GM19328 (cell line): ENCODE data around the gene MGAT5B.

ENCODE experiments used
- ATAC-seq: cut with Tn5 transposase; IDR thresholded peaks from one replicate; pipeline ENCODE4 v1.9.1; 2021; ENCODE audit warnings: mild to moderate bottlenecking, moderate library complexity; ENCODE audit not compliant: unreplicated experiment

MGAT5B gene

DNA sequence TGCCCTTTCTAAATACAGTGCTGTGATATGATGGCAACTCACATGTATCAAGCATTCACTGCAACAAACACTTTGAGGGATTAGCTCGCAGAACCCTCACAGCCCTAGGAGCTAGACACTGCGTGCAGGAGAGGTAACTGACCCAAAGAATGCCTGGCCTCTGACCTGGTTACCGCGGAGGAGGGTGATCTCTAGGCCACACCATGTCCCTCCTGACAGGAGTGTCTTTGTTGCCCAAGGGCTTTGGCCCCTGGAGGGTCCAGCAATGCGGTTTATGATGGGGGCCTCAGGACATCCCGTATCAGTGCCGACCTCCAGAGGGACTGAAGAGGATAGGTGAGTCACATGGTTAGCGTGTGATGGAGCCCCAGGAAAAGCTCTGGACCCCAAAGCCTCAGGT, 130.6 kb downstream of the MGAT5B start:
- ATAC-seq = no peak
